Skeletal muscle satellite cell (primary cell): Measurements from ENCODE around the gene ZNF212.

ENCODE experiments used
- H3K27me3 ChIP-seq: 2 replicates; pipeline ENCODE4 v1.7.0; 2013; ENCODE audit warnings: low read length; ENCODE audit not compliant: control insufficient read depth, insufficient read depth
- H3K36me3 ChIP-seq: 2 replicates; pipeline ENCODE4 v1.7.0; 2013; ENCODE audit warnings: mild to moderate bottlenecking, control low read depth, low read length; ENCODE audit not compliant: insufficient read depth
- H3K4me1 ChIP-seq: 2 replicates; pipeline ENCODE4 v1.7.0; 2013; ENCODE audit warnings: low read length; ENCODE audit not compliant: control insufficient read depth, insufficient read depth
- H3K4me2 ChIP-seq: 2 replicates; pipeline ENCODE4 v1.7.0; 2013; ENCODE audit warnings: mild to moderate bottlenecking, low read length
- H3K4me3 ChIP-seq: 2 replicates; pipeline ENCODE4 v1.7.0; 2013; ENCODE audit warnings: low read length
- H3K9ac ChIP-seq: 2 replicates; pipeline ENCODE4 v1.7.0; 2013; ENCODE audit warnings: mild to moderate bottlenecking, low read depth, low read length, moderate library complexity
- H3K9me3 ChIP-seq: replicated peaks from 2 replicates; pipeline ENCODE4 v1.7.0; 2013; ENCODE audit warnings: mild to moderate bottlenecking, control low read depth, low read length

The ZNF212 gene

GRCh38 chr7:149291781-149292461 is 52.5 kb downstream of the ZNF212 start:
- H3K4me2 ChIP-seq = no peak overlapping the region
- no peak overlapping the region for H3K9ac ChIP-seq
- H3K4me3 ChIP-seq = no peak overlapping the region
- H3K9me3 ChIP-seq = no peaks in the 10 kb centered on the region
- H3K36me3 ChIP-seq = peaks cover 14% of the 10 kb centered on the region
- peaks cover 8% of the 10 kb centered on the region for H3K4me1 ChIP-seq
- no peaks in the 10 kb centered on the region for H3K27me3 ChIP-seq

GRCh38 chr7:149292462-149292823 is 53.0 kb downstream of the ZNF212 start:
- Histone ChIP-seq H3K9ac (no peak overlapping the region), H3K4me3 (no peak overlapping the region), H3K9me3 (no peaks in the 10 kb centered on the region), H3K36me3 (peaks cover 14% of the 10 kb centered on the region), H3K27me3 (no peaks in the 10 kb centered on the region), H3K4me2 (no peak overlapping the region), H3K4me1 (peaks cover 8% of the 10 kb centered on the region)

GRCh38 chr7:149293338-149293737 is 53.9 kb downstream of the ZNF212 start:
- Histone ChIP-seq H3K4me2 (no peak overlapping the region), H3K9me3 (no peaks in the 10 kb centered on the region), H3K4me1 (peaks cover 8% of the 10 kb centered on the region), H3K9ac (no peak overlapping the region), H3K27me3 (no peaks in the 10 kb centered on the region), H3K4me3 (no peak overlapping the region), H3K36me3 (peaks cover 11% of the 10 kb centered on the region)

GRCh38 chr7:149293946-149294633 is 54.6 kb downstream of the ZNF212 start:
- Histone ChIP-seq H3K4me2 (no peak overlapping the region), H3K4me1 (peaks cover 8% of the 10 kb centered on the region)

GRCh38 chr7:149294634-149295480 is 55.4 kb downstream of the ZNF212 start:
- Histone ChIP-seq H3K4me2 (no peak overlapping the region), H3K4me1 (peaks cover 8% of the 10 kb centered on the region), H3K9ac (no peak overlapping the region), H3K9me3 (no peaks in the 10 kb centered on the region), H3K4me3 (no peak overlapping the region), H3K36me3 (peaks cover 5% of the 10 kb centered on the region), H3K27me3 (no peaks in the 10 kb centered on the region)

More at GRCh38 chr7:149293946-149294633, 54.6 kb downstream of the ZNF212 start:
- no peak overlapping the region for H3K4me3 ChIP-seq
- H3K9me3 ChIP-seq = no peaks in the 10 kb centered on the region
- no peak overlapping the region for H3K9ac ChIP-seq
- peaks cover 11% of the 10 kb centered on the region for H3K36me3 ChIP-seq
- H3K27me3 ChIP-seq = no peaks in the 10 kb centered on the region

GRCh38 chr7:149295481-149295850 is 56.0 kb downstream of the ZNF212 start:
- Histone ChIP-seq H3K4me1 (peaks cover 8% of the 10 kb centered on the region), H3K9ac (no peak overlapping the region), H3K27me3 (no peaks in the 10 kb centered on the region), H3K9me3 (no peaks in the 10 kb centered on the region), H3K36me3 (peaks cover 5% of the 10 kb centered on the region), H3K4me3 (no peak overlapping the region), H3K4me2 (no peak overlapping the region)

GRCh38 chr7:149296368-149296767 is 56.9 kb downstream of the ZNF212 start:
- no peak overlapping the region for H3K4me3 ChIP-seq
- no peak overlapping the region for H3K9ac ChIP-seq
- no peaks in the 10 kb centered on the region for H3K9me3 ChIP-seq
- no peak overlapping the region for H3K4me2 ChIP-seq
- H3K36me3 ChIP-seq = peaks cover 5% of the 10 kb centered on the region
- H3K27me3 ChIP-seq = no peaks in the 10 kb centered on the region
- peaks cover 8% of the 10 kb centered on the region for H3K4me1 ChIP-seq

- Histone ChIP-seq H3K4me2 (no peak overlapping the region), H3K9me3 (no peaks in the 10 kb centered on the region), H3K4me1 (peaks cover 4% of the 10 kb centered on the region), H3K9ac (no peak overlapping the region), H3K4me3 (no peak overlapping the region), H3K27me3 (no peaks in the 10 kb centered on the region), H3K36me3 (peaks cover 2% of the 10 kb centered on the region)
Measured at GRCh38 chr7:149297034-149297755, 57.7 kb downstream of the ZNF212 start.

- no peaks in the 10 kb centered on the region for H3K9me3 ChIP-seq
- peaks cover under 1% of the 10 kb centered on the region for H3K27me3 ChIP-seq
- H3K4me3 ChIP-seq = no peak overlapping the region
Measured at GRCh38 chr7:149300620-149301285, 61.3 kb downstream of the ZNF212 start.

GRCh38 chr7:149302222-149302621 is 62.8 kb downstream of the ZNF212 start:
- H3K4me1 ChIP-seq = no peaks in the 10 kb centered on the region
- no peak overlapping the region for H3K4me2 ChIP-seq
- no peak overlapping the region for H3K4me3 ChIP-seq

More at GRCh38 chr7:149300620-149301285, 61.3 kb downstream of the ZNF212 start:
- Histone ChIP-seq H3K9ac (no peak overlapping the region), H3K36me3 (no peaks in the 10 kb centered on the region), H3K4me2 (no peak overlapping the region), H3K4me1 (no peaks in the 10 kb centered on the region)

More at GRCh38 chr7:149302222-149302621, 62.8 kb downstream of the ZNF212 start:
- Histone ChIP-seq H3K36me3 (no peaks in the 10 kb centered on the region), H3K27me3 (peaks cover 3% of the 10 kb centered on the region), H3K9ac (no peak overlapping the region), H3K9me3 (no peaks in the 10 kb centered on the region)
